HG02870 (cell line): ENCODE data around the gene FDX1.

Experiments used
- ATAC-seq: cut with Tn5 transposase; IDR thresholded peaks from one replicate; pipeline ENCODE4 v1.9.1; 2021; ENCODE audit warnings: mild to moderate bottlenecking, moderate library complexity; ENCODE audit not compliant: unreplicated experiment

FDX1 gene

GRCh38 chr11:110505528-110506284, 76.0 kb downstream of the FDX1 start:
- no peak for ATAC-seq

- no peak for ATAC-seq
These were observed 77.6 kb downstream of the FDX1 start for GRCh38 chr11:110507328-110507727.

- no peak for ATAC-seq
These were observed 79.0 kb downstream of the FDX1 start for GRCh38 chr11:110508786-110509185.

- ATAC-seq: no peak
These were observed 79.7 kb downstream of the FDX1 start for GRCh38 chr11:110509472-110509871.

GRCh38 chr11:110512026-110512425, 82.3 kb downstream of the FDX1 start:
- no peak for ATAC-seq

- no peak for ATAC-seq
These were observed 83.6 kb downstream of the FDX1 start for GRCh38 chr11:110513259-110513801.

- ATAC-seq: no peak
These were observed 84.2 kb downstream of the FDX1 start for GRCh38 chr11:110513846-110514437.
